GM20000 (cell line): ENCODE results near the gene ALKBH3.

Experiments used
- DNase-seq: peaks from one replicate; pipeline ENCODE4 v3.0.0; 2012; ENCODE audit warnings: low spot score
- TF ChIP-seq, protein P1 (sequence below): IDR thresholded peaks from 2 replicates; pipeline ENCODE4 v1.5.1; 2012; ENCODE audit warnings: mild to moderate bottlenecking, control low read depth; ENCODE audit errors: extremely low read depth, missing control alignments

ALKBH3 gene

DNA sequence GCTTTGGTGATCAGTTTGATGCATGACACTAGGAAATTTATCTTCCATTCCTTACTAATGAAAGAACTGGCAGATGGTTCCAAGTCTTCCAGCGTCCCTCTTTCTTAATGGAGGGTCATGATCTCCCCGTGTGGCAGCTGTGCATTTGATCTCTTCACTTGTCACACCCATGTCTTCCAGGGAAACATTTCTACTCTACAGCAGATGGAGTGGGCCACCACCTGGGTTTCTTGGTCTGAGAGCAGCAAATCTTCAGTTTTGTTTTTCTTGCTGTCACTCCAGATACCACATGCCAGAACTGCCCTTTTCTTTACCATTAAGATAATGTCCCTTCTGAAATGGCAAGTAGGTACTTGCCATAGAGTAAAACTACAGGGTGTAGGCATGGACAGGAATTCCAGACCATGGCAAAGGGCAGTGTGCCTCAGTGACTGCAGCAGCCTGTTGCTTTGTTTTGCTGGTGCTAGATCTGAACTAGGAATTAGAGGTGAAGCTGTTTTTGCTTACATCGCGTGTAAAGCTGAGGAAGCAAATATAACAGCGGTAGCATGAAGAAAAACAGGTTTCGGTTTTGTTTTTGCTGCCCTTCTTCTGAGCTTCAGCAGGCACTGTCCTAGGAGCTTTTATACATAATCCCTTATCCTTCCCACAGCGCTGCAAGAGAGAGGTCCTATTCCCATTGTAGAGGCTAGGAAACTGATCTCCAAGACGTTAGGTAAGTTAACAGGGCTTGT lies 41.1 kb downstream of the ALKBH3 start:
- TF ChIP-seq, protein P1, sequence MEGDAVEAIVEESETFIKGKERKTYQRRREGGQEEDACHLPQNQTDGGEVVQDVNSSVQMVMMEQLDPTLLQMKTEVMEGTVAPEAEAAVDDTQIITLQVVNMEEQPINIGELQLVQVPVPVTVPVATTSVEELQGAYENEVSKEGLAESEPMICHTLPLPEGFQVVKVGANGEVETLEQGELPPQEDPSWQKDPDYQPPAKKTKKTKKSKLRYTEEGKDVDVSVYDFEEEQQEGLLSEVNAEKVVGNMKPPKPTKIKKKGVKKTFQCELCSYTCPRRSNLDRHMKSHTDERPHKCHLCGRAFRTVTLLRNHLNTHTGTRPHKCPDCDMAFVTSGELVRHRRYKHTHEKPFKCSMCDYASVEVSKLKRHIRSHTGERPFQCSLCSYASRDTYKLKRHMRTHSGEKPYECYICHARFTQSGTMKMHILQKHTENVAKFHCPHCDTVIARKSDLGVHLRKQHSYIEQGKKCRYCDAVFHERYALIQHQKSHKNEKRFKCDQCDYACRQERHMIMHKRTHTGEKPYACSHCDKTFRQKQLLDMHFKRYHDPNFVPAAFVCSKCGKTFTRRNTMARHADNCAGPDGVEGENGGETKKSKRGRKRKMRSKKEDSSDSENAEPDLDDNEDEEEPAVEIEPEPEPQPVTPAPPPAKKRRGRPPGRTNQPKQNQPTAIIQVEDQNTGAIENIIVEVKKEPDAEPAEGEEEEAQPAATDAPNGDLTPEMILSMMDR = no peak
- no peak for DNase-seq

DNA sequence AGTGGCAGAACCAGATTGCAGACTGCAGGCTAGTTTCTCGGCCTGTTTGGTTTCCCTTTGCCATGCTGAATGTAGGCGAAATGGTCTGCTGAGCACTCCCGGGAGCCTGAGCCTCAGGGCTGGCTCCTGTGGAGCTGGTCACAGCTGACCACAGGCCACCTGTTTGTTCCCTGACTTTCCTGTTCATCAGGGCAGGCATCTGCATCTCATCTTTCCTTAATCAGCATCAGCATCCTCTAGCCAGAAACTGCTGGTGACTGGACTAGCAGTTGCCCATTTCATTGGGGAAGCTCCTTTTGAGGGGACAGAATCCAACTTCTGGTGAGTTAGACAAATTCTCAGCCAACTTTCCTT lies 41.6 kb downstream of the ALKBH3 start:
- TF ChIP-seq, protein P1 = no peak
- no peak for DNase-seq

DNA sequence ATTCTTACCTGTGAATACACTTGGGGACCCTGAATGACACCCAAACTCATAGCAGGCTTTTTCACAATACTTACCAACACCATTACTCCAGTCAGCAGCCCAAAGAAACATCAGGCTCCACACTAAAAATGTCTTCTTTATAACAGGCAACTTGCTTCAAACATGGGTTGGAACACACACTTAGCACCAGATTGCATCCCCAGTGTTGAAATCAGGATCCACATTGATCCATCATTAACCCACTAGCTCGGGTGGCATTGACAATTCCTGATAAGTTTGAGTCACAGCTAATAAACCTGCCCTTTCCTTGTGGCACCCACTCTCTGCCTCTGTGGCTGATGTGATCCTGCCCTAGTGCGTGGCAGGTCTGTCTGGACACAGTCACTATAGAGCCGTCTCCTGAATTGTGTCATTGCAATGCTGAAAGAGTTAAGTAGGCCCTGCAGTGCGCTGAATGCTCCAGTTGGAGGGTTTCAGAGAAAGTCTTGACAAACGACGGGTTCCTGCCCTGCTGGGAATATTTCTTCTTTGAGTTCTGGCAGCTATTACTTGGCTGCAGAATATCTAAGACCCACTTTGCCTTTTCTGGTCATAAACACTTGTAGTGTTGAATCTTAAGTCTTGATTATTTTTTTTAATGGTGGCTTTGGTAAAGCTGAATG lies 42.2 kb downstream of the ALKBH3 start:
- TF ChIP-seq, protein P1 = no peak
- DNase-seq = no peak

DNA sequence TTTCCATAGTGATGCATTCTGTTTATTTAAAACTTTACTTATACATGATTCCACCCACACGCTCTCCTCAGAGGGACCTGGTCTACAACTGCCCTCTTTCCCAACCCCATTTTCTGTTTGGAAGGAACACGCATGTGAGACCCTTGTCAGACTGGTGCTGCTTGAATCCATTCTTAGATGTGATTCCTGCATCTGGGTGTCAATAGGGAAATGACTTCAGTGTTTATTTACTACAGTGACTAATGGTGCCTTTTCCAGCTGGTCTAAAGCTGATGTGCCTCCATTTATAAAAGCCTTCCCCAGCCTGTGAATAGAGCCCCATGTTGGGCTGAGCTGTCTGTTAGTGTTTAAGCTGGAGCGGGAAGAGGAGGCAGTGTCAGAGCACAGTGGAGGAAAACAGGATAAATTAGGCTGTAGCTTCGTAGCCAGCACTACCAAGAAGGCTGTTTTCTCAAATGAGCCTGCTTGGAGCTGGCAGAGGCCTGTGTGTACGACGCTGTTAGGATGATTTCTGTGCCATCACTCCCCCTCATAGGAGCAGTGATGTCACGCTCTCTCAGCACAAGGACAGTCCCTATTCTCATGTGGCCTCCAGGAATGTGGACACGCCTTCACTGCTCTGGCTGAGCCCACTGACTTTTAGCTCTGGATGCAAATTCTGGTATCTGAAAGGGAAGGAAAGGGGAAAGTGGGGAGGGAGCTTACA lies 42.9 kb downstream of the ALKBH3 start:
- no peak for DNase-seq
- TF ChIP-seq, protein P1 = no peak

DNA sequence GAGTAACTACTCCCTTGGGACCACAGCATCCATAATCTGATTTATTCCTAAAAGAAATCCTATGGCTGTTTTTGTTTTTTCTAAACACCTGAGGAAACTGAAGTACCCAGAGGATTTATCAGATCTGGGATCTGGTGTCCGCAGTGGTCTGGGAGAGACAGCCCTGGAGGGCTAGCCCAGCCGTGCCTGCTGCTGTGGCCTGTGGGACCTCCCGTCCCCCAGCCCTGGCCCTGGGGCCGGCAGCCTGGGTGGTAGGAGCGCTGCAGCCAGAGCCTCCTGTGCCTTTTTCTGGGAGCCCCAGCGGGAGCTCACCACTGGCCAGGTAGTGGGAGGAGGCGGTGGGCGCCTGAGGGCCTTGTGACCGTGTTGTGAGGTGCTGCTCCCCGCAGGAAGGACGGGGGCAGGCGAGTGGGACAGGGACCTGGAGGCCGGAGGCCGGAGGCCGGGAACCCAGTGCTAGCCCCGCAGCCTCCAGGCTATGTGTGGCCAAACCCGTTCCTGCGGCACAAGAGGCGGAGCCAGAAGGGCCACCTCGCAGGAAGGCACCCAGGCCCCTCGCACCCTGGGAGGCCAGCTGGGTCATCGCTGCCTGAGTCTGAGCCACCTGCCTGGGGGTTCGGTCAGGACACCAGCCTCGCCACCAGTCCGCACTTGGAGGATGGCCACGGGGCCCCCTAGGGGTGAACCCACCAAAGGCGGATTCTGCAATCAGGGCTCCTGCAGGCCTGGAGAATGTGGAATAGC lies 43.7 kb downstream of the ALKBH3 start:
- DNase-seq = no peak
- TF ChIP-seq, protein P1 = no peak

DNA sequence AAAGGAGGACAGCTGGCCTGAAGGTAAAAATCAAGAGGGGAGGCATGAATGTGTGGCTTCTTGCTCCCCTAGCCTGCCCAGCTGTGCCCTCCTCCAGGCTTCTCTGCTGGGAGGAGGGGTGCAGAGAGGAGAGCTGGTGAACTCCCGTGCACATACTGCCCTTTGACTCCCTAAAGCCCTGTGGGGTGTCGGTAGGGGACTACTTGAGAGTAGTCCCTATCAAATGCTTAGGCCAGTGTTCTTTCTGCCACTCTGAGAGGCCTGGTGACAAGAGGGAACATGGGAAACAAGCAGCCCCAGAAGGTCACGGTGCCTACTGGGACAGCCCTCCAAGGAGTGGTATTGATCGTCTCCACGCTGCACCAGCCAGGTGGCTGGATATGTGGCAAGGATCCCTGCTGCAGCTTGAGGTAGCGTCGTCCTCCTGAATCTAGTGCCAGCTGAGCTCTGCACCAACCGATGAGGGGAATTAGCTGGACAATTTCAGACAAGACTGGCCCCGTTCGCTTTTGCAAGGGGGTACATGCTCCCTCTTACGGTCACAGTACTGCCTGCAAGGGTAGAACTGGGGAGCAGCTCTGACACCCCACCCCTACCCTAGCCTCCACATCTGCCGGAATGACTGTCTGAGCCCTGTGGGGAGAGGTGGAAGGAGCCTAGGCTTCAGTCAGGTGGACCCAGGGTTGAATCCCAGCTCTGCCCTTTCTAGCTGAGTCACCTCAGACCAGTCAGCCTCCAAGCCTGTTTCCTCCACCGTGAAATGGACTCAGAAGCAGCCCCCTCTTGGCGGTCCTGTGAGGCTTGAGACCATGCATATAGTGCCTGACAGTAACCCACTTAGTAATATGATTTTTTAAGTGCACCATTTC lies 44.7 kb downstream of the ALKBH3 start:
- TF ChIP-seq, protein P1 = no peak
- DNase-seq = no peak
